NCI-H82 (cell line): ENCODE data around the gene ERC2.

ENCODE experiments used
- DNase-seq: peaks from one replicate; lab custom pipeline; 2025; lab: John Stamatoyannopoulos, UW

The ERC2 gene

GRCh38 chr3:55646121-55646520, 822.1 kb downstream of the ERC2 start:
- DNase-seq: no peak

- DNase-seq: no peak
Measured at GRCh38 chr3:55645422-55645821, 822.8 kb downstream of the ERC2 start.

GRCh38 chr3:55643283-55643682, 825.0 kb downstream of the ERC2 start:
- no peak for DNase-seq

GRCh38 chr3:55641964-55642363, 826.3 kb downstream of the ERC2 start:
- DNase-seq: no peak

DNA sequence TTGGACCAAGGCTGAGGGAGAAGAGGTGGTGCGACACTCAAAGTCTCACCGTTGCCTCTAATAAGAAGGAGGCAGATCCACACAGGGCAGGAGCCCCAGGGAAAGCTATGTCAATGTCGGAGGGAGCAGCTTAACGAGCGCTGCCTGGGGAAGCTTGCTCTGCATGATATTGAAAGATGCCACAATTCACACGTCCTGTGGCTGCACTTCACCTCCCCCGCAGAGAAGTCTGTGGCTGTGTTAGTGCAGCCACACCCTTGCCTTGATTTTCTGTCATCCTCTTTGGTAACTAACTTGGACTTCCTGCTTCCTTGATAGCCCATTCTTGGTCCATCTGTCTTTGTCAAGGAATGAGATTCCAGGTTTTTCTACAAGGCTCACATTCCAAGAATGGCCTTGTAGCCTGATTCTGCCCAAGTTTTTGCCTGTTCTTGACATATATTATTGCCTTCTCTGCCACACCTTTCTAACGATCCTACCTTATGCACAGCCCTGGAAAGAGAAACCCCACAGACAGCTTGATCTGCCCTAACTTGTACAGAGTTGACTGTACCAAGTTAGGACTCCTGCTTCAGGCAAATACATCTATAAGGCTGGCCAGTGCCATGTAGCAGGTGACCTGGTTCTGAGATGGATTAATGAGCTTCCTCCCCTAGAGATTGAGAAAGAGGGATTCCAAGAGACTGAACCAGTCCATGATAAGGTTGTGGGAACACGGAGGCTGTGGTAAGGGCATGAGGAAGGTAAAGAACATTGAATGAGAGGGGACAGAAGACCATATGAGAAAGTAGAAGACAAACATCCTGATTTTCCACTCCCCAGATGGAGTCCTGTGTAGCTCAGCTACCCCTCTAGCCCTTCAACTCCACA, 828.1 kb downstream of the ERC2 start:
- no peak for DNase-seq

DNA sequence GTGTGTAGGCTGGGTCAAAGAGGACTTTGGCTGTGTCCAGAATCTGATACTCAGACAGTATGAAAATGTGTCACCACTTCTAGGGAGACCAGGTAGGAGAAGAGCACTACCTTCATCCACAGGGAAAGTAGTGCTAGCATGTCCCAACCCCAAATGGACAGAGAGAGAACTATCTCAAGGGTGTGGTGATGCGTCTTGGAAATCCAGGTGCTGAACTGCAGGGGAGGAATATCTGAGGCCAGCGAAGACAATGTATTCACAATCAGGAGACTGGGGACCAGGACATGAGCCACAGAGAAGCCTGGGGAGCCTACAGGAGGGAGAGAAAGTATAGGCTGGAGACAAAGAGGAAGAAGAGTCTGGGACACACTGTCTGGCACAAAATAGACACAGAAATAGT, 829.1 kb downstream of the ERC2 start:
- DNase-seq: no peak

DNA sequence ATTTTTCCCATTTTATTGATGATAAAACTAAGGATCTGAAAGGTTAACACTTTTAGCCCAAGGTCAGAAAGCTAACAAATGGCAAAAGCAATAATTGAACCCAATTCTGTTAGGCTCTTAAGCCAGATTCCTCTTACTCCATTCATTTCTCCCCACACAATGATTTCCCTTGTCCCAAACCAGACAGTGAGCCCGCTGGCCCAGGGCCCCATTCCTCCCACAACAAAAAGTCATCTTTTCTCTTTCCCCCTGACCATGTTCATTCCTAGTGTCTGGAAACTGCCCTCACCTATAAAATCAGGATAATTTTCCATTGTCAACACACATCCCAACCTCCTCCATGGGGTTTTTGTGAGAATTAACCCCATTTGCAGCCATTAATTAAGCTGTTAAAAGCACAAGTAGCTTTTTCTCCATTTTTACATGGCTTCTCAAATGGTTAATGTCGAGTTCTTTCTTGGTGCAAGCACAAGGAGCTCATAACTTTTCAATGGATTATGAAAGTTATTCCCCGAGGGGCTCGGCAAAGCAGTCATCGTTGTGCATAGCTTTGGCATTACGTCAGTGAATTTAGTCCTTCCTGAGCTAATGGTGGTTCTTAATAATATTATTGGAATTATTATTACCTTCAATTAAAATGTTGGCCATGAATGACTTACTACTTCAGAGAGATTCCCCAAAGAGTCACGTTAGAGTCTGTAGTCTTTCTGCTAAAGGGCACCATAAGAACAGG, 830.2 kb downstream of the ERC2 start:
- no peak for DNase-seq

DNA sequence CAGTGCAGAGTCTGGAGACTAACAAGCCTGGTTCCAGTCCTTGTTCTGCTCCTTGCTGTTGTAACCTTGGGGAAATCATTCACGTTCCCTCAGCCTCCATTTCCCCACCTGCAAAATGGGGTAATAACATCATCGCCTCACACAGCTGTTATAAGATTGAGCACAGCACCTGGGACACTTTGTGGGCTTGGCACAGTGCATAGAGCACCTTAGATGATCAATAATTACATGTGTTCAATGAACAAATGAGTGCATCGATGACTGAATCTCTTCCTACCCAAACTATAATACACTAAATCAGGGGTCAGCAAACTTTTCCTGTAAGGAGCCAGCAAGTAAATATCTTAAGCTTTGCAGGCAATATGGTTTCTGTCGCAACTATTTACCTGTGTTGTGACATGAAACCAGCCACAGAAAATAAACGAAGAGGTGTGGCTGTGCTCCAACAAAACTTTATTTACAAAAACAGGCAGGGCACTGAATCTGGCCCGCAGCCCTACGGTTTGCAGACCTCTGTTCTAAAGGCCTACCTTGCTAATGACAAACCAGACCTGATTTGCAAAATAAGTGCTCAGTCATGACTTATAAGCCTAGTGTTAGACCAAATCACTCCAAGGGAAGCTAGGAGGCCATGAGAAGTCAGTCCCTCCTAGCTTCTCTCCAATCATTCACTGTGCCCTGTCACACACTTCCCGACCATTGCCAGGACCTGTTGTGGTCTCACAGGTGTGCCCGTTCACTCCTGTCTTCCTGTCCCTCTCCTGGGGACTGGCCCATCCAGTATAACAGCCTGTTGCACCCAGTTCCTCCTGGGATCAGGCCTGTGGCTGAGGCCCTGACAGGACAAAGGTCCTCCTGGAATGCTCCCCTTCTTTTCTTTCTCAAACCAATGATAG, 831.7 kb downstream of the ERC2 start:
- DNase-seq: no peak

DNA sequence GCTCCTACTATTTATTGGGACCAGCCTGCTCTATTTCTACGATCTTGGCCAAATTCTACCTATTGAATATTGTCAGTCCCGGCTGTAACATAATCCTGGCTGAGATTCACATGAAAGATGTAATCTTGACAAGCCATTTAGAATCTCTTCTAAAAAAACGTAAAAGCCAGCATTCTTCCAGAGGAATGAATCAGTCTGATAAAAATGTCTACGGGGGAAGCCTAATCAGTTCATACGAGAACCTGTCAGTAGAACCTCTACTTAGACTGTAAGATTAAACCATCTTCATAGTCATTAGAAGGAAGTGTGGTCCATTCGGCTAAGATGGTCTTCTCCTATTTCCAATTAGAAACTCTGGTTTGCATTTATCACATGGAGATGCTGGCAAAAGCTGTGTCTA, 833.9 kb downstream of the ERC2 start:
- no peak for DNase-seq

- no peak for DNase-seq
Measured at GRCh38 chr3:55633333-55633732, 834.9 kb downstream of the ERC2 start.

- no peak for DNase-seq
Measured at GRCh38 chr3:55631766-55632331, 836.4 kb downstream of the ERC2 start.

- no peak for DNase-seq
Measured at GRCh38 chr3:55630921-55631299, 837.4 kb downstream of the ERC2 start.

DNA sequence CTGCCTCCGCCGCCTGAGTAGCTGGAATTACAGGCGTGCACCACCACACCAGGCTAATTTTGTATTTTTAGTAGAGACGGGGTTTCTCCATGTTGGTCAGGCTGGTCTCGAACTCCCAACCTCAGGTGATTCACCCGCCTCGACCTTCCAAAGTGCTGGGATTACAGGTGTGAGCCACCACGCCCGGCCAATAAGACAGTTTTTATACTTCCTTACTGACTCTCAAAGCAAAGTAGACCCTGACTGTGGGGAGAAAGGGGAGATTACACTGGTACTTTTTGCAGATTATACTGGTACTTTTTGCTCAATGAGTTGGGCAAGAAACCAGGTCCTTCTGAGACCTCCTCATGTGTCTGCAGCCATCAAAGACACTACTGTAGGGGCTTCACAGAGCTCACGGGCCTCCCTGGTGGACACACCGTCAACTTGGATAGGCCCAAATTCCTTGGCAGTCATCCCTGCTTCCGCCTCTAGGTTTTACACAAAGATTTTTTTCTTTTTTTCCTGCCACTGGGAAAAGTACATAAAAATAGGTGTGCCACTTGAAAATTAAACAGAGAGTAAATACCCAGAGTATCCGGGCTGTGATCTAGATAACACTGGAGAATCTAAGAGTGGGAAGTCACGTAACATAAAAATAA, 837.9 kb downstream of the ERC2 start:
- DNase-seq: no peak

DNA sequence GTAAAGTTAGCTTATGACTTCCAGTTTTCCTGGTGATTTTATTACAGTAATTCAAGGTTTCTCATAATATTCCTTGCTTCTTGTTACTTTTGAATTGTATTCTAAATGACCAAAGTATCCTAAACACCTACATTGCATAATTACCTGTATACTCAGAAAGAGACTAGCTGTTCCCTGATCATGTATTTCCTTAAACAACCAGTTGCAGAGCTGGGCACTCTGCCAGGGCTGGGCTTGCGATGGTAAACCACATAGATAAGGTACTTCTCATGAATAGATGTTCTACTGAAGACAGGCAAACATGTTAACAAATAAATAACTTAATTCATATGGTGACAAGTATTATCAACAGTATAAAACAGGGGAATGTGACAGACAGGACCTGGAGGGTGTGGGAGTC, 838.8 kb downstream of the ERC2 start:
- DNase-seq: no peak

DNA sequence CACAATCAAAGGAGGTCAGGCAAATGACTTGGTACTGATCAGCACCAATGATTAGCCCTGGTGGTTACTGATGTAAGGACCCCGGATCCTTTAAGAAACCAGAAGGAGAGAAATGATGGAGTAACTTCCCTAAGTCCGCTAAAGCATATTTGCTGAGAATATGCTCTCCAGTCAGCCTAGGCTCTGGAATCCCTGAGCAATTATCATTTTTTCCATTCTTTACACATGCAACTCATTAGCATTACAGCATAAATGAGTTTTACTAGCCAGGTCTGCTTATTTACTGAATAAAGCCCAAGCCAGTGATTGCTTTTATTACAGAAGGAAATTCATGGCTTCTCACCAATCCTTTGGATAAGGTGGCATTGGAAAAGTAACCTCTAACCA, 842.0 kb downstream of the ERC2 start:
- DNase-seq: no peak

- DNase-seq: no peak
Measured at GRCh38 chr3:55624238-55624637, 844.0 kb downstream of the ERC2 start.

- DNase-seq: no peak
Measured at GRCh38 chr3:55623786-55624185, 844.5 kb downstream of the ERC2 start.

DNA sequence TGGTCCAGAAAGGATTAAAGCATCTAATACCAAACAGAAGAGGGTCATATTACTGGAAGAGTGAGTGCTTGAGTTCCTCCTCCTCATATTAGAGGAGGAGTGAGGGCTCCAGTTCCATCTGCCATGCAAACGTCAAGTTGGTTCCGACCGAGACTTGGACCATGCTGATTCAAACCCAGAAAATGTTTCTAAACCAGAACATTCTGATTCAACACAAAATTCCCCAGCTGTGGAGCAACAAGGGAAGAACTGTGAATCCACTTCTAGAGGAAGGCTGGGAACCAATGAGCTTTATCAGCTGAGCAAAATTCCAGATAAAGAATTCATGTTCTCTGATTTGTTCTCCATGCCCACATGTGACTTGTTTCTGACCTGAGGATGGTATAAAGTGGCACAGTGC, 845.5 kb downstream of the ERC2 start:
- DNase-seq: peak; percentile 20

DNA sequence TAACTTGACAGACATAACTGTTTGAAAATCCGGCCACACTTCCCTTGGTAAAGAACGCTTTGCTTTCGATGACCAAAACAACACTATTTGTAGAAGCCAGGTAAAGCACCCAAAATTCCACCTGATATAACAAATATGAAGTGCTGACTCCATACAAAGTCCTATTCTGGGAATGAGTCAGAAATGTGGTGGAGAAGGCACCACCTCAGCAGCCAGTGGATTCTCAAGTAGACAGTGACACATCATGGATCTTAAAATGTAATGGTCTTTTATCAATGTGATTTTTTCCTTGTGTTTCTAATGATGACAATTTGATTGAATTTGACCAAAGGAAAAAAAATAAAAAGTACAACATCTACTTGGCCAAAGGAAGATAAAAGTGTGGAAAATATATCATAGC, 846.2 kb downstream of the ERC2 start:
- no peak for DNase-seq

DNA sequence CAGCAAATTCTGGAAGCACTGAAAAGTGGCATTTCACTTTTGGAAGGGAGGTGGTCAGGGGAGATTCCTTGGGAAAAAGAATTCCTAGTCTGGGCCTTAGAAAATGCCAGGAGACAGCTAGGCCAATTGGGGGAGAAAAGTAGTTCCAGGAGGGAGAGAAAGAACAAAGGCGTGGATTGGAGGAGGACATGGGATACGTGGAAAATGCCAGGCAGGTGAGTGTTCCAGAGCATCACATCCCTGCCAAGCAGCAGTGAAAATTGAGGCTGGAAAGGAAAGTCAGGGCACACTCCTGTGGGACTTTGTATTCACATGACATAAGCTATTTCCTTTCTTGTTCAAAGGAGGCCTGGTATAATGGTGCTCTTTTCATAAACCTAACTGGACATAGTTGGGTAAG, 846.6 kb downstream of the ERC2 start:
- no peak for DNase-seq

DNA sequence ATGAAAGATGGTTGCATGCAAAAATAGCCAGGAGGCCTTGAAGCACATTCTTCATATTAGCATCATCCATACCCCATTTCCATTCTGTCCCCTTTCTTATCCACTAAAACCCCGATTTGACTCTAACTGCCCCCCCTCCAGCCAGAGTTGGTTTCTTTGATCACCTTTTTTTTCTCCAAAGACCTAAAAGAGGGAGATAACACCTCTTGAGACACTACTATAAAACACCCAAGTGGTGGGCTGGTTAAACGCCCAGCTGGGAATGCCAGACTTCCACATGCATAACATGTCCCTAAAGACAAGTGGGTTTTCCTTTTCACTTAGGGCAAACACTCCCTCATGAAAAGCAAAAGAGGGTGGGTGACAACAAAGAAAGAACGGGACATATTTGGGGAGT, 847.2 kb downstream of the ERC2 start:
- peak; percentile 50 for DNase-seq
